ENCODE results near the gene HS3ST5. TPM values are rescaled to one million over a fixed set of nuclear protein-coding genes. Genes with fewer than 3 reads are reported as not detected.
"Not testable (repeated sequence)": the region's sequence is repeated elsewhere in the genome, so short reads cannot be mapped to it uniquely, and the experiment has no call there.

Gene HS3ST5
- polyA plus RNA-seq, 3 donors = not detected

DNA sequence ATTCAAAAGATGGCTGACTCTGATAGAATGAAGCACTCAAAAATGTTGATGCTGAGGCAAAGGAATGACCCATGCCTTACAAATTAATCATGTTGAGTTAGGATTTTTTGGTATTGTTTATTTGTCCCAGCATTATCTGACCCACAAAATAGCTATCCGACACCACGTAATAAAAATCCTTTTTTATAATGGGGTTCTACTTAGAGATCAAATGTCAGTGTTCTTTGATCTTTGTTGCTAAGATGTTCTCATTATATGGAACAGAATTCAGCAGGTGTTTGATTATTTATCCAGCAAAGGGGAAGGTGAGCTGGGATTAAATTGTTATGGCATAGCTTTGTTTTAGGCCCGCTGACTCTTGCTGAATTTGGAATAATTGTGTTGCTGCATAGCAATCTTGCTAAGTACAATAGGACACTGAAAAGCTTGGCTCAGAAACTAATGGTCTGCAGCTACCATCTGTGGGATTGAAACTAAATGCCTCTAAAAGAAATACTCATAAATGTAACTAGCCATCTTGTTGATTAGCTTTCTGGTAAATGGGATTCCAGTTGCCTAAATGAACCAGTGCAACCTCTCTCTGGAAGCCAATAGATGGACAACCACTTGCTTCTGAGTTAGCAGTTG lies 191.6 kb downstream of the HS3ST5 start:
- intact Hi-C loops (cut with micrococcal nuclease) = no loop called here

DNA sequence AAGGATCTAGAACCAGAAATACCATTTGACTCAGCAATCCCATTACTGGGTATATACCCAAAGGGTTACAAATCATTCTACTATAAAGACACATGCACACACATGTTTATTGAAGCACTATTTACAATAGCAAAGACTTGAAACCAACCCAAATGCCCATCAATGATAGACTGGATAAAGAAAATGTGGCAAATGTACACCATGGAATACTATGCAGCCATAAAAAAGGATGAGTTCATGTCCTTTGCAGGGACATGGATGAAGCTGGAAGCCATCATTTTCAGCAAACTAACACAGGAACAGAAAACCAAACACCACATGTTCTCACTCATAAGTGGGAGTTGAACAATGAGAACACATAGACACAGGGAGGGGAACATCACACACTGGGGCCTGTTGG lies 193.6 kb downstream of the HS3ST5 start:
- DNase-seq; H3K9ac ChIP-seq (ENCODE audit: insufficient read depth, low read length, poor library complexity, severe bottlenecking); H3K27ac Mint-ChIP-seq; H3K4me1 Mint-ChIP-seq; H3K27ac ChIP-seq (ENCODE audit: low read depth in 1 of 2, low read length in 2 of 2); H3K27me3 ChIP-seq (ENCODE audit: control insufficient read depth in 2 of 2, insufficient read depth in 2 of 2, low read length in 2 of 2); H2AFZ ChIP-seq (ENCODE audit: insufficient read depth, low read depth, low read length, poor library complexity, severe bottlenecking); H4K20me1 ChIP-seq (ENCODE audit: insufficient read depth, low read length); H3K4me1 ChIP-seq (ENCODE audit: control insufficient read depth in 1 of 2, insufficient read depth in 2 of 2, low read length in 2 of 2); H3K36me3 Mint-ChIP-seq; H3K27me3 Mint-ChIP-seq (ENCODE audit: low read depth in 3 of 3); H3K36me3 ChIP-seq (replicated peaks in 1 of 2; ENCODE audit: control insufficient read depth in 1 of 2, insufficient read depth in 2 of 2, low read length in 2 of 2); H3K4me3 ChIP-seq (replicated peaks in 1 of 3; ENCODE audit: low read depth in 2 of 3, low read length in 3 of 3); H3K4me2 ChIP-seq (replicated peaks; ENCODE audit: extremely low read depth, low read length, poor library complexity, severe bottlenecking); H3K79me2 ChIP-seq (ENCODE audit: insufficient read depth, low read length); intact Hi-C loops (cut with micrococcal nuclease); H3K4me3 Mint-ChIP-seq; H3K9me3 ChIP-seq (replicated peaks in 1 of 2; ENCODE audit: control insufficient read depth in 1 of 2, insufficient read depth in 1 of 2, low read length in 2 of 2): not testable (repeated sequence)
- peaks cover 0 to 16% (median 3%) of the 10 kb centered on the region in 7 donors for H3K9me3 Mint-ChIP-seq

More for the DNA sequence above, 191.6 kb downstream of the HS3ST5 start:
- Histone ChIP-seq H3K9me3 (replicated peaks in 1 of 2; ENCODE audit: control insufficient read depth in 1 of 2, insufficient read depth in 1 of 2, low read length in 2 of 2) (peaks cover 0 to 5% of the 10 kb centered on the region in 2 donors), H3K27ac (ENCODE audit: low read depth in 1 of 2, low read length in 2 of 2) (no peak overlapping the region), H2AFZ (ENCODE audit: insufficient read depth, low read depth, low read length, poor library complexity, severe bottlenecking) (no peak overlapping the region), H3K27me3 (ENCODE audit: control insufficient read depth in 2 of 2, insufficient read depth in 2 of 2, low read length in 2 of 2) (no peaks in the 10 kb centered on the region), H3K79me2 (ENCODE audit: insufficient read depth, low read length) (no peaks in the 10 kb centered on the region), H3K4me3 (replicated peaks in 1 of 3; ENCODE audit: low read depth in 2 of 3, low read length in 3 of 3) (no peak overlapping the region), H3K4me1 (ENCODE audit: control insufficient read depth in 1 of 2, insufficient read depth in 2 of 2, low read length in 2 of 2) (no peaks in the 10 kb centered on the region), H4K20me1 (ENCODE audit: insufficient read depth, low read length) (no peaks in the 10 kb centered on the region), H3K4me2 (replicated peaks; ENCODE audit: extremely low read depth, low read length, poor library complexity, severe bottlenecking) (no peak overlapping the region), H3K9ac (ENCODE audit: insufficient read depth, low read length, poor library complexity, severe bottlenecking) (no peak overlapping the region), H3K36me3 (replicated peaks in 1 of 2; ENCODE audit: control insufficient read depth in 1 of 2, insufficient read depth in 2 of 2, low read length in 2 of 2) (no peaks in the 10 kb centered on the region)
- Mint-ChIP-seq H3K4me1 (no peaks in the 10 kb centered on the region), H3K27me3 (ENCODE audit: low read depth in 3 of 3) (peaks cover 0 to 4% (median 2%) of the 10 kb centered on the region in 3 donors), H3K4me3 (no peak overlapping the region), H3K36me3 (no peaks in the 10 kb centered on the region), H3K27ac (no peak overlapping the region), H3K9me3 (peaks cover 0 to 11% (median 2%) of the 10 kb centered on the region in 7 donors)
- no CpG with 5 or more reads among the region's 3 CpGs for WGBS (ENCODE audit: insufficient coverage)
- TF ChIP-seq, protein P1, sequence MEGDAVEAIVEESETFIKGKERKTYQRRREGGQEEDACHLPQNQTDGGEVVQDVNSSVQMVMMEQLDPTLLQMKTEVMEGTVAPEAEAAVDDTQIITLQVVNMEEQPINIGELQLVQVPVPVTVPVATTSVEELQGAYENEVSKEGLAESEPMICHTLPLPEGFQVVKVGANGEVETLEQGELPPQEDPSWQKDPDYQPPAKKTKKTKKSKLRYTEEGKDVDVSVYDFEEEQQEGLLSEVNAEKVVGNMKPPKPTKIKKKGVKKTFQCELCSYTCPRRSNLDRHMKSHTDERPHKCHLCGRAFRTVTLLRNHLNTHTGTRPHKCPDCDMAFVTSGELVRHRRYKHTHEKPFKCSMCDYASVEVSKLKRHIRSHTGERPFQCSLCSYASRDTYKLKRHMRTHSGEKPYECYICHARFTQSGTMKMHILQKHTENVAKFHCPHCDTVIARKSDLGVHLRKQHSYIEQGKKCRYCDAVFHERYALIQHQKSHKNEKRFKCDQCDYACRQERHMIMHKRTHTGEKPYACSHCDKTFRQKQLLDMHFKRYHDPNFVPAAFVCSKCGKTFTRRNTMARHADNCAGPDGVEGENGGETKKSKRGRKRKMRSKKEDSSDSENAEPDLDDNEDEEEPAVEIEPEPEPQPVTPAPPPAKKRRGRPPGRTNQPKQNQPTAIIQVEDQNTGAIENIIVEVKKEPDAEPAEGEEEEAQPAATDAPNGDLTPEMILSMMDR (IDR thresholded peaks at IDR 0.05) = no peak
- DNase-seq = no peak
